Skeletal muscle tissue (tissue), 4 donors: ENCODE measurements around the gene PIK3C2G. TPM values are rescaled to one million over a fixed set of nuclear protein-coding genes. Genes with fewer than 3 reads are reported as not detected.

Experiments used
- H3K27ac ChIP-seq: one replicate; pipeline ENCODE4 v1.7.0; 2013; ENCODE audit warnings: mild to moderate bottlenecking, low read depth, low read length, inconsistent platforms
- H3K27me3 ChIP-seq, 3 donors: one replicate each; pipeline ENCODE4 v1.7.0; 2013; ENCODE audit warnings: low read length in 3 of 3; ENCODE audit not compliant: control insufficient read depth in 3 of 3, insufficient read depth in 3 of 3
- H3K36me3 ChIP-seq, 3 donors: one replicate each; pipeline ENCODE4 v1.7.0; 2013; ENCODE audit warnings: low read length in 3 of 3; ENCODE audit not compliant: control insufficient read depth in 3 of 3, insufficient read depth in 3 of 3
- H3K4me1 ChIP-seq, 3 donors: one replicate each; pipeline ENCODE4 v1.7.0; 2013; ENCODE audit warnings: low read length in 3 of 3, mild to moderate bottlenecking in 3 of 3; ENCODE audit not compliant: control insufficient read depth in 3 of 3, insufficient read depth in 3 of 3
- H3K4me3 ChIP-seq, 3 donors: one replicate each; pipeline ENCODE4 v1.7.0; 2013; ENCODE audit warnings: low read length in 3 of 3
- H3K9ac ChIP-seq, 3 donors: one replicate each; pipeline ENCODE4 v1.7.0; 2013; ENCODE audit warnings: low read length in 3 of 3, mild to moderate bottlenecking in 3 of 3, moderate library complexity in 2 of 3, low read depth in 1 of 3
- H3K9me3 ChIP-seq, 3 donors: one replicate each; pipeline ENCODE4 v1.7.0; 2013; ENCODE audit warnings: low read length in 3 of 3; ENCODE audit not compliant: control insufficient read depth in 3 of 3
- total RNA-seq: library from RNA; depleted of rRNA; stranded (reverse); fragments of >200 nt; gene quantifications from one replicate; pipeline ENCODE4 v1.2.3, GENCODE V29; 2014
- donor health status: Osteomylitis.

PIK3C2G gene
- total RNA-seq, 1 donor from 2014 or later = 0.52 TPM

- Histone ChIP-seq H3K4me3 (no peak overlapping the region), H3K9me3 (no peaks in the 10 kb centered on the region), H3K36me3 (no peaks in the 10 kb centered on the region), H3K4me1 (no peaks in the 10 kb centered on the region), H3K27me3 (no peaks in the 10 kb centered on the region), H3K27ac (no peak overlapping the region), H3K9ac (no peak overlapping the region)
Observed at GRCh38 chr12:18439541-18439940, 178.2 kb downstream of the PIK3C2G start.

GRCh38 chr12:18443768-18444437 lies 182.6 kb downstream of the PIK3C2G start:
- Histone ChIP-seq H3K36me3 (no peaks in the 10 kb centered on the region), H3K9me3 (no peaks in the 10 kb centered on the region), H3K27me3 (no peaks in the 10 kb centered on the region), H3K4me1 (no peaks in the 10 kb centered on the region), H3K4me3 (no peak overlapping the region), H3K9ac (no peak overlapping the region), H3K27ac (no peak overlapping the region)

GRCh38 chr12:18446061-18446644 lies 184.8 kb downstream of the PIK3C2G start:
- Histone ChIP-seq H3K27ac (no peak overlapping the region), H3K9me3 (no peaks in the 10 kb centered on the region), H3K4me3 (no peak overlapping the region), H3K9ac (no peak overlapping the region), H3K4me1 (no peaks in the 10 kb centered on the region), H3K27me3 (no peaks in the 10 kb centered on the region), H3K36me3 (no peaks in the 10 kb centered on the region)

- no peak overlapping the region for H3K27ac ChIP-seq
- no peak overlapping the region for H3K4me3 ChIP-seq
- H3K4me1 ChIP-seq = no peaks in the 10 kb centered on the region
- H3K9ac ChIP-seq = no peak overlapping the region
- H3K36me3 ChIP-seq = no peaks in the 10 kb centered on the region
- H3K9me3 ChIP-seq = no peaks in the 10 kb centered on the region
- H3K27me3 ChIP-seq = no peaks in the 10 kb centered on the region
Observed at GRCh38 chr12:18454330-18454729, 193.0 kb downstream of the PIK3C2G start.

GRCh38 chr12:18456344-18456743 lies 195.0 kb downstream of the PIK3C2G start:
- H3K9ac ChIP-seq = no peak overlapping the region
- H3K36me3 ChIP-seq = no peaks in the 10 kb centered on the region
- H3K27me3 ChIP-seq = no peaks in the 10 kb centered on the region
- H3K4me1 ChIP-seq = no peaks in the 10 kb centered on the region
- H3K27ac ChIP-seq = no peak overlapping the region
- H3K4me3 ChIP-seq = no peak overlapping the region
- no peaks in the 10 kb centered on the region for H3K9me3 ChIP-seq

GRCh38 chr12:18457362-18457761 lies 196.0 kb downstream of the PIK3C2G start:
- no peaks in the 10 kb centered on the region for H3K27me3 ChIP-seq
- no peak overlapping the region for H3K4me3 ChIP-seq
- H3K9ac ChIP-seq = no peak overlapping the region
- no peaks in the 10 kb centered on the region for H3K4me1 ChIP-seq
- no peak overlapping the region for H3K27ac ChIP-seq
- no peaks in the 10 kb centered on the region for H3K9me3 ChIP-seq
- H3K36me3 ChIP-seq = no peaks in the 10 kb centered on the region

- Histone ChIP-seq H3K27ac (no peak overlapping the region), H3K4me3 (no peak overlapping the region), H3K9ac (no peak overlapping the region), H3K27me3 (no peaks in the 10 kb centered on the region), H3K36me3 (no peaks in the 10 kb centered on the region), H3K4me1 (no peaks in the 10 kb centered on the region), H3K9me3 (no peaks in the 10 kb centered on the region)
Observed at GRCh38 chr12:18461758-18462157, 200.4 kb downstream of the PIK3C2G start.

GRCh38 chr12:18462442-18462841 lies 201.1 kb downstream of the PIK3C2G start:
- H3K27me3 ChIP-seq = no peaks in the 10 kb centered on the region
- H3K4me3 ChIP-seq = no peak overlapping the region
- H3K36me3 ChIP-seq = no peaks in the 10 kb centered on the region
- no peaks in the 10 kb centered on the region for H3K4me1 ChIP-seq
- no peaks in the 10 kb centered on the region for H3K9me3 ChIP-seq
- H3K27ac ChIP-seq = no peak overlapping the region
- H3K9ac ChIP-seq = no peak overlapping the region

GRCh38 chr12:18467620-18468245 lies 206.4 kb downstream of the PIK3C2G start:
- no peaks in the 10 kb centered on the region for H3K4me1 ChIP-seq
- no peaks in the 10 kb centered on the region for H3K9me3 ChIP-seq
- H3K27ac ChIP-seq = no peak overlapping the region
- H3K36me3 ChIP-seq = no peaks in the 10 kb centered on the region
- H3K4me3 ChIP-seq = no peak overlapping the region
- H3K9ac ChIP-seq = no peak overlapping the region
- H3K27me3 ChIP-seq = no peaks in the 10 kb centered on the region

- no peak overlapping the region for H3K4me3 ChIP-seq
- H3K9me3 ChIP-seq = no peaks in the 10 kb centered on the region
- no peaks in the 10 kb centered on the region for H3K27me3 ChIP-seq
- no peaks in the 10 kb centered on the region for H3K36me3 ChIP-seq
- no peaks in the 10 kb centered on the region for H3K4me1 ChIP-seq
- no peak overlapping the region for H3K27ac ChIP-seq
- H3K9ac ChIP-seq = no peak overlapping the region
Observed at GRCh38 chr12:18468246-18469075, 207.1 kb downstream of the PIK3C2G start.
